ENCODE data around the gene COQ2.
"Not testable (repeated sequence)": the region's sequence is repeated elsewhere in the genome, so short reads cannot be mapped to it uniquely, and the experiment has no call there.

COQ2 gene

GRCh38 chr4:83284193-83285054 is at the start of gene COQ2:
COQ2 (minus strand) TSS chr4:83284798; CDS start chr4:83284764, 34 bp downstream.
- peak; percentile 96 for DNase-seq

- DNase-seq = no peak
These were observed 47.4 kb upstream of the COQ2 start for GRCh38 chr4:83331956-83332355.

DNA sequence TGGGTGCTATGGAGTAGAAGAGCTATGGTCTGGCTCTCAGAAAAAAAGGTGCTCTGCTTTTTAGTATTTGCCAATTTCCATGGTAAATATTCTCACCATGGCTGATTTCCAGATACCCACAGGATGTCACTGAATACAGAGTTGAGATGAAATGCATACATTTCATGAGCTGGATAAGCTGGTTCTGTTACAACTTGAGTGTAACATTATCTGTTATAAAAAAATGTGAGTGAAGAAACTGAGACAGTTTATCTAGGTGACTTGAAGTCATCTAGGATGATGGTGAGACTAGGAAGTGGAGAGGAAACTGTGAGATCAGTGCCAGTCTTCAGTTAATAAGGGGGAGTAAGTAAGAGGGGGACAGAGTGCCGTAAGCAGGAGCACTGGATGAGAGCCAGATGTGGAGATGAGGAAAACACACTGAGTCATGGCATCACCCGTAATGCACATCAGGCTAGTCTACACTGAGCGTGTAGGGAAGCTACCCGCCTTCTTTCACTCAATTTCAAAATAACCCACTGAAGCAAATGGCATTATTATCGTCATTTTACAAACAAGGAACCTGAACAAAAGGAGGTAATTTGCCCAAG is 45.0 kb upstream of the COQ2 start:
- no peak for DNase-seq

- DNase-seq = no peak
These were observed 44.1 kb upstream of the COQ2 start for GRCh38 chr4:83328521-83329187.

DNA sequence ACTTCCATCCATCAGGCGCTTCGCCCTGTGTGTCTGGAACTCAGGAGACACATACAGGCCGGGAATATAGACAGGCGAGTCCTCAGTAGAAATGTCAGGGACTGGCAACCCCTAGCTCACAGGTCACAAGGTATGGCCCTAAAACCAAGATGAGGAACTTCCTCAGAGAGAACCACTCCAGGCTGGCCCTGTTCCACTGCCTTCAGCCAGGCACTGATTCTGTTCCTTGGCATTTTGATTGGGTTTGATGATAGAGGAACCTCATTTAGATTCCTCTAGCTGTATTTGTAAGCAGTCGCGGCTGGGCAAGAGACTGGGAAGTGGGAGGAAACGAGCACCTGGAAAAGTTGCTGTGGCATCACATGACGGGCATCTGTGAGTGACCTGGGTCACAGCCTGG is 41.9 kb upstream of the COQ2 start:
- no peak for DNase-seq

DNA sequence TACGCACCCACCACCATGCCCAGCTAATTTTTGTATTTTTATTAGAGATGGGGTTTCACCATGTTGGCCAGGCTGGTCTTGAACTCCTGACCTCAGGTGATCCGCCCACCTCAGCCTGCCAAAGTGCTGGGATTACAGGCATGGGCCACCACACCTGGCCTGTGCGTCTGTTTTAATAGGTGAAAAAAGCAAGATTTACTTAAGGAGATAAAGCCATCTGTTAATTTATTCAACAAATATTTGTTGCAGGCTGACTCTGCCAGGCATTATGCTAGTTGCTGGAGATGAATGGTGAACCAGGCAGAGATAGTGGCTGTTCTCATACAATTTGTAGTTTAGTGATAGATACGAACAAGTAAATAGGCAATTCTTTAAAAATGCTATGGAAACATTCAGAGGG is 40.7 kb upstream of the COQ2 start:
- DNase-seq = not testable (repeated sequence)

DNA sequence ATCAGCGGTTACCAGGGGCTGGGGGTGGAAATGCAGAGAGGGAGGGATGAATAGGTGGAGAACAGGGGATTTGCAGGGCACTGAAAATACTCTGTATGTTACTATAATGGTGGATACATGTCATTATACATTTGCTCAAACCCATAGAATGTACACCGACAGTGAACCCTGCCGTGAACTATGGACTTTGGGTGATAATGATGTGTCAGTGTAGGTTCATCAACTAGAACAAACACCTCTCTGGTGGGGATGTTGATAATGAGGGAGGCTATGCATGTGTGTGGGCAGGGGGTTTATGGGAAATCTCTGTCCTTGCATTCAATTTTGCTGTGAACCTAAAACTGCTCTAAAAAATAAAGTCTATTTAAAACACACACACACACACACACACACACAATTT is 38.5 kb upstream of the COQ2 start:
- no peak for DNase-seq

DNA sequence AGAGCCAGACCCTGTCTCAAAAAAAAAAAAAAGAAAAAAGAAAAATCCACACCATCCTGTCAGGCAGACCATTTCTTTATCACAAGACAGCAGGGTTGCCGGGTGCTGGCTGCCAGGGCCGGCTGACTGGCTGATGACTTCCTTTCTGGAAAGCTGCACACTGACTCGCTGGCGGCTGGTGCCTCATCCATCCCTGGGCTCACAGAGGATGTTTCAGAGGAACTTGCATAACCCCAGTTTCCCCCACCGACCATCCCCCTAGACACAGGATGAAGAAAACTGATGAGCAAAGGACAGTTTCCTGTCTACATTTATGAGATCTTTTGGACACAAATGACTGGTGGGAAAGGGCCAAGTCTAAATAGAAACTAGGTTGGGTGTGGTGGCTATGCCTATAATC is 36.0 kb upstream of the COQ2 start:
- DNase-seq = peak; percentile 15

DNA sequence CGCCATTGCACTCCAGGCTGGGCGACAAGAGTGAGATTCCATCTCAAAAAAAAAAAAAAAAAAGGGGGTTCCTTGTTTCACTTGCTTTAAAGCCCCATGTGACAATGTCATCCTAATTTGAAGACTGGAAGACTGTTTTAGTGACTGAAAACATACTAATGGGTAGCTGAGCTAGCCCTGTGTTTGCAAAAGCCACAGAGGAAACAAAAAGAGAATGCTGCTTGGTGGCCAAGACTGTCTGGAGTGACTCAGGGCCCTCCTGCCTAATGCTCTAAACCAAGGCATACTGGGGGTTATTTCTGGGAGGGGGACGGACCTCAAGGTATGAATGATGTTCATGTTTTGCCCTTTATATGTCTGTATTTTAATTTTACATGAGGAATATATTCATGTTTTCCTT is 34.1 kb upstream of the COQ2 start:
- no peak for DNase-seq

GRCh38 chr4:83317671-83318070 is 33.1 kb upstream of the COQ2 start:
- DNase-seq = no peak

DNA sequence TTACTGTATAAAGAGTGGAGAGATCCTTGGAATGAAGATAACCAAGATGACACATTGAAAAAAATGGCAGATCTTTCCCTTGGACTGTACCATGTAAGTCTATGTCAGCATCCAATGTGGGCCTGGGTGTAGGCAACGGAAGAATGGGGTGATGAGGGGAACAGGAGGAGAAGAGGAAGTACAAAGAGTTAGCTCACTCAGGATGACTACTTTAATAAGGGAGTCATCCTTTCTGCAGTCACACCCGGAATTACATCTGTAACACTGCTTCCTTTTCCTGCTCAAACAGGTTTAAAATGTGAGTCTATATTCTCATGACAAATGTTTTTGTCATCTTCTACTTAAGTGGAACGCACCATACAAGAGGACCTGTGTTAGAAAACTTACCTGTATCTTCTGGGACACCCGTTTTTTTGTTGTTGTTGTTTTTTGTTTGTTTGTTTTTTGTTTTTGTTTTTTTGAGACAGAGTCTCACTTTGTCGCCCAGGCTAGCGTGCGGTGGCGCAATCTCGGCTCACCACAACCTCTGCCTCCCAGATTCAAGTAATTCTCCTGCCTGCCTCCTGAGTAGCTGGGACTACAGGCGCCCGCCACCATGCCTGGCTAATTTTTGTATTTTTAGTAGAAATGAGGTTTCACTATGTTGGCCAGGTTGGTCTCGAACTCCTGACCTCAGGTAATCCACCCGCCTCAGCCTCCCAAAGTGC is 32.0 kb upstream of the COQ2 start:
- no peak for DNase-seq

GRCh38 chr4:83315341-83315870 is 30.8 kb upstream of the COQ2 start:
- DNase-seq = no peak

DNA sequence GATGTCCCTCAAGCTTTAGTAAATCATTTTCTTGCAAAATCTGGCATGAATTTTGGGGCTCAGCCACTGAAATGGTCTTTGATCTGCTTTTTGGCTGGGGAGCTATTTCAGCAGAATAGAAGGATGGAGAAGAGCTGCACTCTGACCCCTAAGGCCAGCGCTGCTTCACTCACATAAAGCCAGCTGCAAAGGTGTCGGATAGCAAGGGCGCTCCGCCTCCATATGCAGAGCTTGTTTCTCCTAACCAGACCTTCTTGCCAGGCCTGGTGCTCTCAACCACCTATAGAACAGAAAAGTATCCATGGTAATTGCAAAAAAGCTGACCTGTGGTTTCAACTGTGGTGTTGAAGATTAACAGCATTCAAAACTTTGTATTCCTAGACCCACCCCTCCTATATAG is 24.1 kb upstream of the COQ2 start:
- DNase-seq = no peak

- no peak for DNase-seq
These were observed 23.3 kb upstream of the COQ2 start for GRCh38 chr4:83307920-83308319.

DNA sequence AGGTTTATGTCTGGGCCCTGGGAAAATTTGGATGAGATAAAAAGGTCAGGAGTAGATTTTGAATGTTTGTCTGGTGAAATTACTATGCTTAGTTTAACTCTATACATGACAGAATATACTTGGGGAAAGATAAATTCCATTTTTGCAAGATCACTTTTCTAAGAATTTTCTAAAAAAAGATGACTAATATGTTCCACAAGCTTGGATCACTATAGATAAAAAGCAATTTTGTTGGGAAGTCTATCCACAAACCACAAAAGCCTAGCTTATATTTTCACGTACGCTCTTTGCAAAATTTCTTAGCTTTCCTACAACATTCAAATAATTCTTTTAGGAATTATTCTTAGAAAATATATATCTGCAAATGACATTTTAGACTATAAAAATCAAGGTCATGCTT is 20.6 kb upstream of the COQ2 start:
- no peak for DNase-seq

GRCh38 chr4:83297548-83298260 is 13.1 kb upstream of the COQ2 start:
- DNase-seq = no peak

DNA sequence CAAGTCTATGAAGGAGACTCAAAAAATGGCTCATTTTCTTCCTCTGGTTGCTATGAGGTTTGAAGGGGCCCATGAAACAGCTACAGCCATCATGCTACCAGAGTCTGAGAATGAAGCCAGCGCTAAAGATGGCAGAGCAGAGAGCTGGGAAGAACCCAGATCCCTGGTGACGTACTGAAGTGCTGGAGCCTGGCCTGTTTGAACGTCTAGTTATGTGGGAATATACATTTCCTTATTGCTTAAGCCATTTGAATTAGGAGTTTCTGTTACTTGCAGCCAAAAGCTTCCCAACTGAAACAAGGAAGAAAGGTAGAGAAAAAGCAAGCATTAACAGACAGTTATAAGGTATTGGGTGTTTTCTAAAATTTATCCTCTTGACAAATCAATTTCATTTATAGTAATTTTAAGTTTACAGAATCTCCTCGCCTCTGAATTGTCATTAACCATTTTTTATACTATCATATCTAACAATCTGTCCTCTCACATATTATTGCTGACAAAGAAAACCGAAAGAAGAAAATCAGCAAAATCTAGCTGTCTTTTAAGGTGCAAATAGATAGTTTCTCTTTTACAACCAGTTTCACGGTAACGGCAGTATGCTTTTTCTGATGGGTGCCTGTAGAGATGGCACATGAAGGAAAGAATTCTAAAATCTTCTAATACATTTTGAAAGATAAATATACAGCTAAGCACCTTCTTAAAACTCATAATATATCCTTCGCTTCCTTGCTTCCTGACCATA is 8.9 kb upstream of the COQ2 start:
- no peak for DNase-seq

- not testable (repeated sequence) for DNase-seq
These were observed 5.6 kb upstream of the COQ2 start for GRCh38 chr4:83290059-83290774.

GRCh38 chr4:83288381-83288780 is 3.8 kb upstream of the COQ2 start:
- DNase-seq = not testable (repeated sequence)

GRCh38 chr4:83285055-83285407 is 433 bp upstream of the COQ2 start:
- peak; percentile 16 for DNase-seq

- DNase-seq = no peak
These were observed 1.4 kb downstream of the COQ2 start for GRCh38 chr4:83283181-83283580.

All from CD4-positive, alpha-beta T cell treated with Interleukin-6 for 4 hours (primary cell).